Neural cell (in vitro differentiated cells): ENCODE measurements around the gene ABCC9.

Experiments
- CTCF ChIP-seq: fragments of 450-650 bp; IDR thresholded peaks from 2 replicates; pipeline ENCODE4 v1.5.1; 2014; ENCODE audit warnings: antibody characterized with exemption, mild to moderate bottlenecking, moderate library complexity; ENCODE audit not compliant: poor library complexity, severe bottlenecking
- RAD21 ChIP-seq: fragments of 450-650 bp; conservative IDR thresholded peaks from 2 replicates; pipeline ENCODE4 v1.6.1; 2014; ENCODE audit warnings: antibody characterized with exemption, mild to moderate bottlenecking, moderate library complexity
- REST ChIP-seq: IDR thresholded peaks from 2 replicates; pipeline ENCODE4 v1.6.1; 2012; ENCODE audit warnings: borderline replicate concordance

GRCh38 chr12:21921436-21921835 is 19.8 kb downstream of the ABCC9 start:
- TF ChIP-seq REST (no peak), RAD21 (no peak), CTCF (no peak)
